Hypothalamus (tissue), 51 donors: Measurements from ENCODE around the gene TECPR2.
A peak's percentile ranks its signal among the peaks of the same experiment; 100 is the strongest.

Source experiments
- DNase-seq, 51 donors: peaks; one replicate each; lab custom pipeline; 2025; lab: John Stamatoyannopoulos, UW

TECPR2 gene

DNA sequence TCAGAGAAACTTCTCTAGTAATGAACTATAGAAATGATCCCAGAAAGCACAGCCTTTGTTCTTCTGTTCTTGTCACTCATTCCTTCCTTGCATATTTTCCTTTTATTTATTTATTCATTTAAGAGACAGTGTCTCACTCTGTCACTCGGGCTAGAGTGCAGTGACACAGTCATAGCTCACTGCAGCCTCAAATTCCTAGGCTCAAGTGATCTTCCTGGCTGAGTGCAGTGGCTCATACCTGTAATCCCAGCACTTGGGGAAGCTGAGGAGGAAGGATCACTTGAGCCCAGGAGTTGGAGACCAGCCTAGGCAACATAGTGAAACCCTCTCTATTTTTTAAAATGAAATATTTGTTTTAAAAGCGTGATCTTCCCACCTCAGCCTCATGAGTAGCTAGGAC is 11.5 kb downstream of the TECPR2 start:
- no peak for DNase-seq

DNA sequence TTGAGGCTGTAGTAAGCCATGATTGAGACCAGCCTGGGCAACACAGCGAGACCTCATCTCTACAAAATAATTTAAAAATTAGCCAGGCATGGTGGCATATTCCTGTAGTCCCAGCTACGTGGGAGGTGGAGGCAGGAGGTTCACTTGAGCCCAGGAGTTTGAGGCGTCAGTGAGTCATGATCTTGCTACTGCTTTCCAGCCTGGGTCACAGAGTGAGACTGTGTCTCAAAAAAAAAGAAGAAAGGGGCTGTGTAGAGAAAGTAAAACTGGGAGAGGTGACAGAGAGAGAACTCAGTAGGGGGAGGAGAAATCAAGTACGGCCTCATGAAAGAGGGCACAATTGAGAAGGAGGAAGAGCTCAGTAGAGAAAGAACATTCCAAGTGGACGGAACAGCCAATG is 12.4 kb downstream of the TECPR2 start:
- no peak for DNase-seq

DNA sequence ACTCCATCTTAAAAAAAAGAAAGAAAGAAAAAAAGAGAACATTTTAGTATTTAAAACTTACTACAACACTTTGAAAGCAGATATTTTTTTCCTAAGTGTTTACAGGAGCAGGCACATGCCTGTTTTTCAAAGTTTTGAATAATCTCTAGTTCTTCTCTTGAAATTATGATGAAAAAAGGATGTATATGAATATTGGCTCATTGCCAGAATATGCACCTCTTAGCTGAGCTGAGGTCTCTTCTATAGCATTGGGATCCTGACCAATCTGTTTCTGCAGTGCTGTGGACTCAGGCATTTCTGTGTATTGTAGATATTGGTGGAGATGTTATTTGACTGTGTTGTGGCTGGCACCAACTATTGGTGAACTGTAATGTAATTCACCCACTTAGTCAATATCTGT is 15.0 kb downstream of the TECPR2 start:
- DNase-seq: no peak

DNA sequence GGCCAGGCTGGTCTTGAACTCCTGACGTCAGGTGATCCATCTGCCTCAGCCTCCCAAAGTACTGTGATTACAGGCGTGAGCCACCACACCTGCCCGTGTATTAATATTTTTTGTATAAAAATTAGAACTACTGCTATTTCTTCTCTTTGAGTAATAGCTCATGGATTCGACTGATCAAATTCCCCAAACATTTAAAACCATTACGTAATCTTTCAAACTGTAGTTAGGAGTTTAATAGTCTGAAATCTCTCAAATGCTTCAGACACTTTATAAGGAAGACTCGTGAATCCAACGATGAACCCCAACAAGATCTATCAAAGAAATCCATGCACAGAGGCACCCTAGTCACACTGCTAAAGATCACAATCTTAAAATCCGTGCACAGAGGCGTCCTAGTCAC is 16.1 kb downstream of the TECPR2 start:
- DNase-seq: no peak

DNA sequence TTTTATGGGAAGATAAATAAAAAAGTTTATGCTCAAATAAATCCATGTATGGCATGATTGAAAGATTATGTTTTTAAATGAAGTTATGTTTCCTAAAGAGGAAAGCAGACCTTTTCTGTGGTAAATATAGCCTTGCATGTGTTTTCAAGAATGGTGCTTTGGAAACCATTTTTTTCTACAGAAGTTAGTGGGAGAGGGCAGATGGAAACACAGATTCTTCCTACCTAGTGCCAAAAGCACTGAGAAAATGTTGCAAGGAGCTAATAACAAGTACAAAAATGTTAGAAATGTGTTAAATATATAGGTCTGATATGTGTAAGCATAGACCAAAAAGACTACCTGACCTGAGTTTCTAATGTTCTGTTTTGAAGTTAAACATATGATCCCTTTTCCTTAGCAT is 24.3 kb downstream of the TECPR2 start:
- DNase-seq: no peak

DNA sequence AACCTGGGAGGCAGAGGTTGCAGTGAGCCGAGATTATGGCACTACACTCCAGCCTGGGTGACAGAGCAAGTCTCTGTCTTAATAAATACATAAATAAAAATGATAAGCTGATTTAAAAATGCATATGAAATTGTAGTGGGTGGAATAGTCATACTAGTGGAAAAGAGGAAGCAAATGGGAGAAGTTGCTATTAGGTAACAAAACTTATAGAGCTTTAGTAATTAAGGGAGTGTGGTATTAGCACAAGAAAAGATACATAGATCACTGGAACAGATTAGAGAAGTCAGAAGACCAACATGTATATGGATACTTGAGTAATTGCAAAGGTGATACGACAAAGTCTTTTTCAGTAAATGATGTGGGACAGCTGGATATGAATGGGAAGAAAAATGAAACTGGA is 26.5 kb downstream of the TECPR2 start:
- DNase-seq: no peak

DNA sequence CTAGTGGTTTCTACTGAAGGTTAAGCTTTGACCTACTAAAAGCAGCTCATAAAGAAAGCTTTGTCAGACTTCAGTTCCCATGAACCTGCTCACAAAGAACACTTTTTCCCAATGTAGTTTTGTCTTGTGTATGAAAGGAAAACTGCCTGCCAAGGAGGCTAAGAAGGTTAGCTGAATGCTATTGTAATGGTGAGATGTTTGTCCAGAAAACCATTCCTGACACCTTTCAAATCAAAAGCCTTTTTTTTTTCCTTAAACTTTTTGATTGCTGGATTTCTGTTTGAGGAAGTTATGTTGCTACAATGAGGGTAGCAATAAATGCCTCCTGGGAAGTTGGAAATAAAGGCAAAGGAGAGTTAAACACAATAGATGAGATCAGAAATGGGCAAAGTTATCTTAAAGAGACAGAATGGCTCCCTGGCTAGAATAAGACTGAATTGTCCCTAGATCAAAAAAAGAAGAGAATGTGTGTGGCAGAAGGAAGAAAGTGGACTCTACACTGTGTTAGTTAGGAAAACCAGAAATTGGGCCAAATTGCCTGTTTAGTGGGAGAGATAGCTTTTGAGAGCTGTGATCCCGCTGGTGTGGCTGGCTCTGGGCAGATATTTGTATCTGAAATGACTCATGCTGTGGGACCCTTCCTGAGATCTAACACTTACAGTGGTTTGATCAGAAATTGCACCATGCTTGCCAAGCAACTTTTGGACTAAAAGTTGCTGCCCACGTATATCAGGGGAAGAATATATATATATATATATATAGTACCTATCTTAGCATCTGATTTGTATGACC is 27.5 kb downstream of the TECPR2 start:
- DNase-seq: peak in 1 of 51 donors; percentile 17

DNA sequence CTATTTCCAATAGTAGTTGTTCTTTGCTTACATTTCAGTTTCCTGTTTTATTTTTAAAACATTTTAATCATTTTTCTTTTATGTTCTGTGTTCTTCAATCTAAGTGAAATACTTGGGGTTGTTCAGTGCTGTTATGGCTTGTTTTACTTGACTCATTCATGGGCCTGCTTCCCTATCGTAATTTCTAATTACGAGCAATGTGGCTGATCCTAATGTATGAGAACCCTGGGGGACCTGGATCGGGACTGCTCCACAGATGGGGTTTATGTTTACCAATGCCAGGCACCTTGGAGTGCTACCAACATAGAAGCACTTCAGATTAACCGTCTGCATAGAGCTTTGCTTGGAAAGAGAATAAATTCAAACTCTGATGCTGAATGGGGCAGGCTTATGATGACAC is 29.8 kb downstream of the TECPR2 start:
- no peak for DNase-seq

DNA sequence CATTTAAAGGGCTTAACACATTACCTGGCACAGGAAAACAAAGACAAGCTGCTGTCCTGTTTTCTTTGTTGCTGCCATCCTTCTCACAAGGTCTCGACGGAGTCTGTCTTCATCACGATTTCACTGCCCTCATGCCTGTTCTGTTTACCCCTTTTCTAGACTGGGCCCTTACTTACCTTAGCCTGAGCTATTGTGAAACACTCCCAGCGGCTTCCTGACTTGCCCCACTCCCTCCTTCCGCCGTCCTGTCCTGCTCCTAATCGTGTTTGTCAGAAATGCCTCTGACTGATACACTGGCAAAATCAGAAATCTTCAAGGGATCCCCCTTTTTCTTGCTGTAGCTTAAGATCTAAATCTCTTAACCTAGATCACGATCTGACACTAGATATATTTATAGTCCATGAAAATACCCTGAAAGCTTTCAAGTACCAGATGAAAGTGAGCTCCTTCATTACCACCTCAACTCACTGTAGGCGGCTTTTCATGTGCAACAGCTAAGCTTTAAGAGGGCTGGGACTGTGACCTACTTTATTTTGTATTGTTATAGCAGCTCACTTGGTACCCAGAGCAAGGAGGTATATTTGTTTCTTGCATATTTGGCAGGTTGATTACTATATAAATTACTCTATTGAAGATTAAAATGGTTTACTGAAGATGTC is 32.1 kb downstream of the TECPR2 start:
- peak in 1 of 51 donors; percentile 18 for DNase-seq

DNA sequence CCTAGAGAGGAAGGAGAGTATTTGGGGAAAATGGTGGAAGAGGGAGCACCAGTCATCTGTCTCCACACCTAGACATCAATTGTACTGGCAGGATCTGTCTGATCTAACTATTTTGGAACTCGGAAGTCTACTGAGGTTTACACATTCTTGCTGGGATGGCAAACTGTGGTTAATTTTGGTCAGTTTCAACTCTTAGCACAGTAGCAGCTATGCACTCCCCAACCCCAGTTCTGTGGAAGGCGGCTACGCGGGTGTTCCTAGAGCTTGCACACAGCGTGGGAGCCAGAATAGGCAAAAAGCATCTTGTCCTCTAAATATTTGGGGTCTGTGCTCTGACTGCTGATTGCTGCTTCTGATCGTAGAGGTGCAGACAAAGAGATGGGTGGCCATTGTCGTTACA is 33.8 kb downstream of the TECPR2 start:
- no peak for DNase-seq

DNA sequence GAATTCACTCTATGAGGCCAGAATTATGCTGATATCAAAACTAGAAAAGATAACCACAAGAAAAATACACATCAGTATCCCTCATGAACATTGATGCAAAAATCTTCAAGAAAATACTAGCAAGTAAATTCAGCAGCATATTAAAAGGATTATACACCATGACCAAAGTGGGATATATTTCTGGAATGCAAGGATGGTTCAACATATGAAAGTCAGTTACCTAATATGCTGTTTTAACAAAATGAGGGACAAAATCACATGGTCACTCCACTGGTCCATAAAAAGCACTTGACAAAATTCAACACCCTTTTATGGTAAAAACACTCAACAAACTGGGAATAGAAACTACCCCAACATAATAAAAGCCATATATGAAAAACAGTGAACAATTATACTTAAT is 40.3 kb downstream of the TECPR2 start:
- no peak for DNase-seq

DNA sequence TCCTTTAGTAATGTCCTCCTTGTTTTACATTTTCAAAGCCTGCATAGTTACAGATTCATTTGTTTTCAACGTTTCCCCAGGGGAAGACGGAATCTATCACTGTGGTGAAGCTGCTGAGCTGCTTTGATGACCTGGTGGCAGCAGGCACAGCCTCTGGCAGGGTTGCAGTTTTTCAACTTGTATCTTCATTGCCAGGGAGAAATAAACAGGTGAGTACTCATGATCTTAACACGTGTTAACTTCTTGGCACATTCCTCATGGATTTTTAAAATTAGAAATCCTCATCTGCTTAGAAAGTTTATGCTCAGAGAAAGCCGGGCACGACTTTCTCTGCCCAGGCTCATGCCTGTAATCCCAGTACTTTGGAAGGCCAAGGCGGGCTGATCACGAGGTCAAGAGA is 44.5 kb downstream of the TECPR2 start:
- no peak for DNase-seq

DNA sequence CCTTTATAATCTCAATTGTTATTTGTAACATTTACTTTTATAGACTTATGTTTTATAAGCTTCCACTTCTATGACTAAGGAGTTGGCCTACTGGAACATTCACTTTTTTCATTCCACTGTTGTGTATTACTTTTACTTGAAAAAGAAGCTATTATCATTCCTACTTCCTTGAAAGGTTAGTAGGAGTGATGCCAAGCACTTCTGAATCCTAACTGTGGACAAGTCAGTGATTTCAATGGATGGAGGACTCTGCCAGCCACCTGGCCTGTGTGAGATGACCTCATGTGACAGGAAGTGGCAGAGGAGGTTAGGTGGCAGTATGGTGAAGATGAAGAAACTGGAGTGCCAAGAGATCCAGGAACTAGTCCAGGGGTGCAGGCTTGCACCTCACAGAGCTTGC is 46.0 kb downstream of the TECPR2 start:
- DNase-seq: no peak

DNA sequence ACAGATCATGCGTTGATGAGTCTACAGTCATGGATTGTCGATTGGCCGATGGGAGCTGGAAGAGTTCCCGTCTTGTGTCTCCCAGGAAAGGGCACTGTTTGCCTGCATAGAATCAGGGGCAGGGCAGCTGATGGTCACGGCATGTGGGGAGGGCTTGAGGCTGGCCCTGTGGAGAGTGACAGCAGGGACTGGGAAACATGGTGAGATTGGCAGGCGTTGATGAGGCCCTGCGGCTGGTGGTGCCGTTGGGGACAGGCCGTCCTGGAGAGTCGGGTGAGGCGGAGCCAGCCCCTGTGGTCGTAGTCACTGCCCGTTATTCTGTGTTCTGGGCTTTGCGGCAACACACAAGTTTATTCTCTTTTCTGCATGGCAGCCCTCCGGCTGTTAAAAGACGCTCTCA is 52.9 kb downstream of the TECPR2 start:
- peak in 39 of 51 donors; percentile 21 to 94 (median 82) for DNase-seq

DNA sequence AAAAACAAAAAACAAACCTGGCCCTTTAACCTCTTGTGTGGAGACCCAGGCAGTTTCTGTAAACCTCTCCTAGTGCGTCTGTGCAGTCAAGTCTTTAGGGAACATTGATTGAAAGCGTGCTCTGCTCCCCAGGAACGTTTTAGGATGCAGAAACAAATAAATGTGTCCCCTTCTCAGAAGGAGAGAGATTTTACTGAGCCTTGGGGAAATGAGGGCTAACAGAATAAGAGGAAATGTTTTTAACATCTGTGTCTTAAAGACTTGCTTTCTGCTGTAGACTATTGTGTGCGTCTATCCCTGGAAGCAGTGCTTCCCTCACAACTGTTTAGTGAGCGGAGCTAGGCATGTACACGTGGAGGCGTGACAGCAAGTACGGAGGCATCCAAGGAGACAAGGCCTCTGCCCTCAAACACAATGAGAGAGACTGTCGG is 54.3 kb downstream of the TECPR2 start:
- no peak for DNase-seq

DNA sequence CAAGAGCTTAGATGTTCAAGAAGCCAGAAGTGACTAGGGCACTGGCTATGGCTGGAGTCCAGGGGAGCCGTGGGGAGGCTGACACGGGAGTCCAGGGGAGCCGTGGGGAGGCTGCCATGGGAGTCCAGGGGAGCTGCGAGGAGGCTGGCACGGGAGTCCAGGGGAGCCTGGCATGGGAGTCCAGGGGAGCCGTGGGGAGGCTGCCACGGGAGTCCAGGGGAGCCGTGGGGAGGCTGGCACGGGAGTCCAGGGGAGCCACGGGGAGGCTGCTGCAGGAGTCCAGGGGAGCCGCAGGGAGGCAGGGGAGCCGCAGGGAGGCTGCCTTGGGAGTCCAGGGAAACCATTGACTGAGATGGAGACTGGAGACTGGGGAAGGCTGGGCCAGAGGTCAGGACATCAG is 54.9 kb downstream of the TECPR2 start:
- DNase-seq: no peak

DNA sequence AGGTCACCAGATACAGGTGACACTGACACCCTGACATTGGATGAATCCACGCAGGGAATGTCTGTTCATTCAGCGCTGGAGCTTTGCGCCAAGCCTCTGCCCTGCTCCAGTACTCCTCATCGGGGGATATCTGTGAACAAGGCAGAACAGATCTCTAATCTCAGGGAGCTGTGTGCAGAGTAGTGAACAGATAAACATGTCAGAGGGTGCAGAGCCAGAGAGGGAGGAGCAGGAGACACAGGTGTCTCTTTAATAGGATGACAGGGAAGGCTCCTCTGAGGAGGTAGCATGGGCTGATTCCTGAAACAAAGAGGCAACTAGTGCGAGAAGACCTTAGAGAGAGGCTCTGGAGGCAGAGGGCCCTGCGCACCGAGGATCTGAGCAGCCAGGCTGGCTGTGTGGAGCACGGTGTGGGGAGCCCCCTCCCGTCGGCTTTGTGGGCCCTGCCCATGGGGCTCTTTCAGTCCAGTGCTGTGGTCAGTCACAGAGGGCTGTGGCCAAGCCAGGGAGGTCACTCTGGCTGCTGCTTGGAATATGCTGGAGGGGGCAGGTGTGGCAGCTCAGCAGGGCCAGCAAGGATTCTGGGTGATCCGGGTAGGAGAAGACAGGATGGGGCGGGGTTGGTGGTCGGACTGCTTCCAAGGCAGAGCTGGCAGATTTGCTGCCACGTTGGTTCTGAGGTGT is 55.6 kb downstream of the TECPR2 start:
- DNase-seq: peak in 3 of 51 donors; percentile 29 to 40 (median 35)

DNA sequence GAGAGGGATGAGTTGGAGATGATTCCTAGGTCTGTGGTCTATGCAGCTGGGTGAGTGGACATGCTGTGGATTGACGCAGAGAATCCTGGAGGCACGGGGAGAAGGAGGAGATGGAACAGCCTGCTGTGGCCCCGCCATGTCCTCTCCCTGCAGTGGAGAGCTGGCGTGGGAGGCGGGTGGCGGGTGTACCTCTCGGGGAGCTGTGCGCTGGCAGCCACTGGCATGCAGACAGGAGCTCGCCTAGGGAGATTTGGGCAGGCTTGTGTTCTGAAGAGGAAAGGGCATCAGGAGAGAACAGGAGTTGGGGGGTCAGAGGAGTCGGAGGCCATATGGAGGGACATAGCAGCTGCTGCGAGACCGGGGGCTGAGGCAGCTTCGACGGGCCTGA is 56.1 kb downstream of the TECPR2 start:
- DNase-seq: peak in 1 of 51 donors; percentile 57

DNA sequence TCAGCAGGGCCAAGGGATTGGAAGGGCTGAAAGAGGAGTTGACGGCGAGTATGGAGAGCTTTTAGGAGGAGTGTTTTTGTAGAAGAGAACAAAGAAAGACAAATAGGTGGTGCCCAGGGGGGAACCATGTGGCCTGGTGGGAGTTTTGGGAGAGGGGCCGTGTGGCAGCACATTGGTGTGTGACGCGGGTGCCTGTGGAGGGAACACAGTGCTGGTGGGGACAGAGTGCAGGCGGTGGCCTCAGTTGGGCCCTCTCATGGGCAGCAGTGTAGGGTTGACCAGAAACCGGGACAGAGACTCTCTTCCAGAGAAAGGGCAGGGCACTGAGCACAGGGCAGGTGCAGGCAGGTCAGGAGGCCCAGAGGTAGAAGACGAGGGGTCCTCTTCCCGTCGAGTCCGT is 56.5 kb downstream of the TECPR2 start:
- DNase-seq: no peak

DNA sequence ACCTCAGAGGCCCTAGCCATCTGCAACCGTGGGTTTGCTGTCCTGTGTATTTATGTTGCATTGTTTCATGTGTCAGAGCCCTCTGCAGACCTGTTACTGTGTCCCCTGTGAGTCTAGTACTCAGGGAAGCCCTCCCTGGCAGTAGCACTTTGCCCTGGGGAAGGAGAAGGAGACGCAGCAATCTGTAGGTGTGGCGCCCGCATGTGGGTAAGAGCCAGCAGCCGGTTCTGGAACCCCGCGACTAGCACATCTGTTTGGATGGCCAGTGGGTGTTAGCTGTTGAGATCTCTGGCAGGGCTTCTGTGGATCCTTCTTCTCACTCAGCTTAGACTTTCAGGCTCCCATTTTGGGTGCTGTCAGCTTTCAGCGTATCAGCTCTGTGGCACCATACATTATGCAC is 57.0 kb downstream of the TECPR2 start:
- no peak for DNase-seq

DNA sequence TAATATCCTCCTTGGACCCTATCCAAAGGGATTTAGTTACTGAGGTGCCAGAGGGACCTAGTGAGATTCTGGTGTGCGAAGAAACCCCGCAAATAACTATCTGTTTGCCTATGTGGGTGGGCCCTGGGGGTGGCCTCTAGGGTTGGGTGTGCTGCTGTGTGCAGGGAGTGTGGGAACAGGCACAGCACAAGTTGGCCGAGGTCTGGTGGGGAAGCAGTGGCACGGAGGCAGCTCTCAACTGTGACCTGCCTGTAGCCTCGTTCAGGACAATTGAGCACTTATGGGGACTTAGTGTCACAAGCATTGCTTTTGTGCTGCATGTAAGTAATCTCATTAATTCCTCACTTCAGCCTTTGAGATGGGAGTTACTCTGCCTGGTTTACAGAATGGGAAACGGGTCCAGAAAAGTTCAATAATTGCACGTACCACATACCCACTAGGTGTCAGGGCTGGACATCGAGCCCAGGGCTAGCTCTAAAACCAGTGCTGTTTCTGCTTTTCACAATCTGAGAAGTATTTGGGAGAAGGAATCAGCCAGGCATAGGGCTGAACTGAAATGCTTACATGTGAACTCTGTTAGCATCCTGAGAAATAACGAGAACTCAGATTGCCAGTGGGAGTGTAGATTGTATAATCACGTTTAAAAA is 58.8 kb downstream of the TECPR2 start:
- no peak for DNase-seq
